GM12864 (cell line): ENCODE results near the gene MAD2L2.

Source experiments
- DNase-seq: peaks from one replicate; pipeline ENCODE4 v3.0.0-alpha.2; 2011; ENCODE audit warnings: low read depth
- H3K4me3 ChIP-seq: 2 replicates; pipeline ENCODE4 v1.5.1; 2011; ENCODE audit warnings: mild to moderate bottlenecking, low read depth, low read length, control low read depth
- TF ChIP-seq, protein P1 (sequence below): IDR thresholded peaks from 2 replicates; pipeline ENCODE4 v1.5.1; 2011; ENCODE audit warnings: low read depth, mild to moderate bottlenecking, moderate library complexity, low read length, control low read depth, inconsistent platforms; ENCODE audit errors: missing control alignments

The MAD2L2 gene

DNA sequence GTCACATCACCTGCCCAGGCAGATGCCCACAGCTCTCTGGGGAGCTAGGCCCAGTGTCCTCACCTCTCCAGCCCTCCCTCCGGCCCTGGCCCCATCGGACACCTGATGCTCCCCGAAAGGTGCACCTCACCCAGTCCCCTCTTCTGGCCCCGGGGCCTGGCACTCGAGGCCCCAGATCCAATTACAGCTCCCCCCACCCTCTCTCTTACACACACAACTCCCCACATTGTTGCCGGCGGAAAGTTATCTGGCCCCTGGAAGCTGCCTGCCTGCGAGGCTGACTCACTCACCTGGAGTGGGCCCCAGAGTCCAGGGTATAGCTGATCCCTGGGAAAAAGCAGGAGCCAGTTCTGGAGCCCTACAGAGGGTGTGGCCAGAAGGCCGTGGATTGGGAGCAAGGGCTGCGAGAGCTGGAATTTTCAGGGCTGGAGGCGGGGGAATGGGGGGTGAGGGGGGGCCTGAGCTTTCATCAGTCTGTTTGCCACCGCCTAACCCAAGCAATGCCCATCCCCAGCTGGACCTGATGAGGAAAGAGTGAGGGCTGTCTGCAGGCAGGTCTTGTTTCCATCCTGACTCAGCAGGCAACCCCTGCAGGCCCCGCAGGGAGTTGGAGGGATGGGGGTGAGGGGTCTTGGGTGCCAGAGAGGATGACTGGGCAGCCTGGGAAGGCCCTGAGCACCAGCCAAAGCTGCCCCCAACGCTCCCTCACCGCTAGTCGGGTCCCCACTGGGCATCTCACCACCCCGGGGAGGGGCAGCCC, 27.7 kb downstream of the MAD2L2 start:
- TF ChIP-seq, protein P1, sequence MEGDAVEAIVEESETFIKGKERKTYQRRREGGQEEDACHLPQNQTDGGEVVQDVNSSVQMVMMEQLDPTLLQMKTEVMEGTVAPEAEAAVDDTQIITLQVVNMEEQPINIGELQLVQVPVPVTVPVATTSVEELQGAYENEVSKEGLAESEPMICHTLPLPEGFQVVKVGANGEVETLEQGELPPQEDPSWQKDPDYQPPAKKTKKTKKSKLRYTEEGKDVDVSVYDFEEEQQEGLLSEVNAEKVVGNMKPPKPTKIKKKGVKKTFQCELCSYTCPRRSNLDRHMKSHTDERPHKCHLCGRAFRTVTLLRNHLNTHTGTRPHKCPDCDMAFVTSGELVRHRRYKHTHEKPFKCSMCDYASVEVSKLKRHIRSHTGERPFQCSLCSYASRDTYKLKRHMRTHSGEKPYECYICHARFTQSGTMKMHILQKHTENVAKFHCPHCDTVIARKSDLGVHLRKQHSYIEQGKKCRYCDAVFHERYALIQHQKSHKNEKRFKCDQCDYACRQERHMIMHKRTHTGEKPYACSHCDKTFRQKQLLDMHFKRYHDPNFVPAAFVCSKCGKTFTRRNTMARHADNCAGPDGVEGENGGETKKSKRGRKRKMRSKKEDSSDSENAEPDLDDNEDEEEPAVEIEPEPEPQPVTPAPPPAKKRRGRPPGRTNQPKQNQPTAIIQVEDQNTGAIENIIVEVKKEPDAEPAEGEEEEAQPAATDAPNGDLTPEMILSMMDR = no peak
- no peak for DNase-seq
- no peak overlapping the region for H3K4me3 ChIP-seq

DNA sequence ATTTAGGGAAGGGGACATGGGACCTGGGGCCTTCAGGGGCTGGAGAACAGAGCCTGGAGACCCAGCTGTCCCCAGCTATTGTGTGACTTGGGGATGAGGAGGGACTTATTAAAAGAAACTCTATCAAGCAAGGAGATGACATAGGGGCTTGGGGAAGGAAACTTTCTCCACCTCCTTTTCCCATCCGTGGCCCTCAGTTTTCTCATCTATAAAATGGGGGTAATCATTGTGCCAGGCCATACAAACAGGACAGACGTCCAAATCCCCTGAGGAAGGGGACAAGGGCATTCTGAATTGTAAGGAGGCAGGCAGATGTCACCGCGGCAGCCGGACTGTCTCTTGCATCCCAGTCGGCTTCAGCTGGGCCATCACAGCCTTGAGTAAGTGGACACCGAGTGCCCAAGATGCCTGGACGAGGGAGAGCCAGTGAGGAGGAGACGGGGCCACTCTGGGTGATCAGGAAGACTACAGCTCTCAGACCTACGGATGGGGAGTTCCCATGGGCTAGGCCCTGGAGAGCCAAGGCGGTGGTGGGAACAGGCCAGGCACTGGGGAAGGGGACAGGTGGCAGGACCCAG, 28.7 kb downstream of the MAD2L2 start:
- no peak for DNase-seq
- TF ChIP-seq, protein P1 = no peak
- no peak overlapping the region for H3K4me3 ChIP-seq

DNA sequence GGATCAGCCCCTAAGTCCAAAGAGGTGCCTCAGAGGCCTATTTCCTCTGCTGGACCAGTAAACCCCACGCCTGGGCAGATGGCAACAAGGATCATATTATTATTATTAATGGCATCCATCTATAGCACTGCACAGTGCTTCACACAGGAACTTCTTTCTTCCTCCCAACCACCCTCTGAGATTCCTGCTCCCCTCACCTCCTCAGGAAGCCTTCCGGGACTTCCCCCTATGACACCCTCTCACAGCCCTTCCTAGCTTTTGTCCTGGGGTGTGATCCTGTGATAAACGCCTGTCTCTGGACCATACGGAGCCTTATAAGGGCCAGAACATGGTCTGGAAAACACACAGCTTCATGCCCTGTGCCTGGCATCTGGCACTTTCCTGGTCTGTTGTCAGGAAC, 29.9 kb downstream of the MAD2L2 start:
- TF ChIP-seq, protein P1 = no peak
- DNase-seq = no peak
- H3K4me3 ChIP-seq = no peak overlapping the region

DNA sequence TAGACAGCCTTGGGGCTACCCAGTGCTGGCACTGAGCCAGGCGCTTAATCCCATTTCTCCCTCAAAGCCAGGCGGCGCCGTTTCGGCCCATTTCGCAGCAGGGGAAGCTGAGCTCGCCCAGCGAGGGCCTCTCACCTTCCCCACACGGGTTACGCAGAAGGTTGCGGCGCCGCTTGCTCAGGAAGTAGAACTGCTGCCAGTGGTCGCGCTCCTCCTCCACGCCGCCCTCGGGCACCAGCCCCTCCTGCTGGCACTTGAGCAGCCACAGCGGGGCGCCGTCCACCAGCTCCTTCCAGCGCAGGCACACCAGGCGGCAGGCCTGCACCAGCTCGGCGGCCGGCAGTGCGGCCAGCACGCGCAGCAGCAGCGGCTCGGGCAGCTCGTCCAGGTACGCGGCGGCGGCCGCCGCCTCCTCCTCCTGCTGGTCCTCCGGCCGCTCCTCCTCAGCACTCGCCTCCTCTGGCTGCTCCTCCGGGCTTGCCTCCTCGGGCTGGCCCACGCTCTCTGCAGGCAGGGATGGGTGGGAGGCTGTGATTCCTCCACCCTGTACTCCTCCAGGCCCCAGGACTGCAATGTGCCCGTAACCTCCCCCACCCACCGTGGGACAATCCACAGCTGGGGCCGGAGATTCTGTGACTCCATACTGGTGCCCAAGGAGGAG, 30.5 kb downstream of the MAD2L2 start:
- peak overlapping the region; percentile 11; the same call in 1 of the 2 replicates for H3K4me3 ChIP-seq
- DNase-seq = peak; percentile 27
- TF ChIP-seq, protein P1 = peak; percentile 70

DNA sequence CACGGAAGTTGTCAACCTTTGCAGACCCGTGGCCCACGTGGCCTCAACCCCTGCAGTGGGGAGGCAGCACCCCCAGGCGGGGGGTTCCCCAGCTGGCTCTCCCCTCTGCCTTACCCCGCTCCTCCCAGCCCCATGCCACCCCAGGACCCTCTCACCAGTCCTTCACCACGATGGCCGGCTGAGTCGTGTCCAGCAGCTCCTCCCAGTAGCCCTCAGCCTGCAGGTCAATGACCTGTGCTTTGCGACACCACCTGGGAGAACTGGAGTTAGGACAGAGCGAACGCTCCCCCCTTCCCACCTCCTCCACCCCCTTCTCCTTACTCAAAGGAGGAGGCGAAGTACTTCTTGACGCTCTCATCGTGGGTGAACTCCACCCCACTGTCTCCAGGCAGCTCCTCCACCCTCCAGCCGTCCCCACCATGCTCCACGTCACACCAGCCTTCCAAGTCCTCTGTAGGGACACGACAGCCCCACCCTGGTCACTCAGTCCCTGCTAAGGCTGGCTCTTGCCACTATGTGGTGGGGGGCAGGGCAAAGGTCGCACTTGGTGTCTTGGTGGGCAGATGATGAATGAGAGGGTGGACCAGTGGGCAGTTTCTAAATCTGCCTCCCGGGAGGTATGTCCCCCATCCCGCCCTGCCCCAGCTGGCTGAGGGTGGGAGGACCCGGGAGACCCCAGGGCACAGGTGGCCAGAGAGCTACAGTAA, 31.2 kb downstream of the MAD2L2 start:
- no peak overlapping the region for H3K4me3 ChIP-seq
- no peak for DNase-seq
- TF ChIP-seq, protein P1 = no peak

DNA sequence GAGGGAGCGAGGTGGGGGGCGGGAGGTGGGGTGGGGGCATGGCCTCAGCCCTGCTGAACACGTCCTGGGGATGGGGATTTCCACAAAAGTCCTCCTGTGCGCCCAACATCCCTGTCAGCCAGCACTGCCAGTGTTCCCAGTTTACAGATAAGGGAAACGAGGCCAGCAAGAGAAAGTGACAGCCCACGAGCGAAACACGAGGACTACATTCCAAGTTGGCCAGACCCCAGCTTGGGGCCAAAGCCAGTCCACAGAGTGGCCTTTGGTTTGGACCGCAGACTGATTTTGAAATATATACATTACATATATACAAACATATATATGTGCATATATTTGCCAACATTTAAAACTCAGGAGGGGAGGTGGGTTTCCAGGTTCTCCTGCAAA, 31.7 kb downstream of the MAD2L2 start:
- TF ChIP-seq, protein P1 = no peak
- no peak overlapping the region for H3K4me3 ChIP-seq
- DNase-seq = no peak
